Esophagus muscularis mucosa (tissue), 4 donors: ENCODE data around the gene NR4A3.

Experiments used
- EP300 ChIP-seq: sonication (generic); formaldehyde crosslinking; IDR thresholded peaks from one replicate; pipeline ENCODE4 v1.6.1; 2017; ENCODE audit warnings: antibody characterized with exemption
- POLR2A ChIP-seq: fragments of 450-650 bp; IDR thresholded peaks from one replicate; pipeline ENCODE4 v1.6.1; 2017; ENCODE audit warnings: antibody characterized with exemption, moderate library complexity, mild to moderate bottlenecking, low read depth
- POLR2AphosphoS5 ChIP-seq, 2 donors: sonication (generic); formaldehyde crosslinking; IDR thresholded peaks; one replicate each; pipeline ENCODE4 v1.6.1; 2017; ENCODE audit warnings: antibody characterized with exemption in 2 of 2
- TF ChIP-seq, protein P1 (sequence below), 3 experiments: fragments of 200-600 bp in 2 of 3; fragments of 450-650 bp in 1 of 3; sonication (generic) in 2 of 3; IDR thresholded peaks; one replicate each; pipeline ENCODE4 v1.5.1; 2017 to 2019; ENCODE audit warnings: antibody characterized with exemption in 3 of 3, mild to moderate bottlenecking in 2 of 3, moderate library complexity in 1 of 3

DNA sequence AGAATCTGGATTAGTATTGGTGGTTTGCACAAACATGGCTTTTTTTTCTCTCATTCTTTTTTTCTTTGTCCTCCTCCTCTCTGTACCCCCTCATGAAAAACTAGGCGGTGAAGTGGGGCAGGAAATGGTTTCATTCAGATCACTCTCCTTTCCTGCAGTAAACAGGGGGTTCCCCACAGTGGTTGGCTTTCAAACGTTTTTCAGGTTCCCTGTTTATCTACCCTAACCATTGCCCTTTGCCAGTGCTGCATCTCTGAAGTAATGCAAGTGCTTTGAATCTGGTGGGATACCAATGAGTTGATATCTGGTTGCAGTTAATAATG lies 29.8 kb downstream of the NR4A3 start:
- TF ChIP-seq, protein P1, sequence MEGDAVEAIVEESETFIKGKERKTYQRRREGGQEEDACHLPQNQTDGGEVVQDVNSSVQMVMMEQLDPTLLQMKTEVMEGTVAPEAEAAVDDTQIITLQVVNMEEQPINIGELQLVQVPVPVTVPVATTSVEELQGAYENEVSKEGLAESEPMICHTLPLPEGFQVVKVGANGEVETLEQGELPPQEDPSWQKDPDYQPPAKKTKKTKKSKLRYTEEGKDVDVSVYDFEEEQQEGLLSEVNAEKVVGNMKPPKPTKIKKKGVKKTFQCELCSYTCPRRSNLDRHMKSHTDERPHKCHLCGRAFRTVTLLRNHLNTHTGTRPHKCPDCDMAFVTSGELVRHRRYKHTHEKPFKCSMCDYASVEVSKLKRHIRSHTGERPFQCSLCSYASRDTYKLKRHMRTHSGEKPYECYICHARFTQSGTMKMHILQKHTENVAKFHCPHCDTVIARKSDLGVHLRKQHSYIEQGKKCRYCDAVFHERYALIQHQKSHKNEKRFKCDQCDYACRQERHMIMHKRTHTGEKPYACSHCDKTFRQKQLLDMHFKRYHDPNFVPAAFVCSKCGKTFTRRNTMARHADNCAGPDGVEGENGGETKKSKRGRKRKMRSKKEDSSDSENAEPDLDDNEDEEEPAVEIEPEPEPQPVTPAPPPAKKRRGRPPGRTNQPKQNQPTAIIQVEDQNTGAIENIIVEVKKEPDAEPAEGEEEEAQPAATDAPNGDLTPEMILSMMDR (IDR thresholded peaks at IDR 0.05), result no peak
- TF ChIP-seq EP300, result no peak
- no peak for TF ChIP-seq POLR2A
- TF ChIP-seq POLR2AphosphoS5 (IDR thresholded peaks at IDR 0.05), result no peak
